K562 (cell line): Measurements from ENCODE around the gene SMIM36.

Experiments
- EZH2 ChIP-seq: IDR thresholded peaks from 2 replicates; pipeline ENCODE4 v1.6.1; 2012; ENCODE audit warnings: low read depth, mild to moderate bottlenecking, inconsistent platforms, low read length, borderline replicate concordance
- RFX7 ChIP-seq: fragments of 250-450 bp; sonication (Bioruptor Pico); IDR thresholded peaks from 2 replicates; pipeline ENCODE4 v1.5.1; 2021; ENCODE audit warnings: mild to moderate bottlenecking
- SP2 ChIP-seq: IDR thresholded peaks from 2 replicates; pipeline ENCODE4 v1.6.1; 2011; ENCODE audit warnings: mild to moderate bottlenecking, low read depth, low read length, moderate library complexity; ENCODE audit not compliant: poor library complexity, severe bottlenecking; ENCODE audit errors: extremely low read depth
- ZNF274 ChIP-seq: IDR thresholded peaks from 2 replicates; pipeline ENCODE4 v1.6.1; 2011; ENCODE audit warnings: low read depth, mild to moderate bottlenecking, low read length, moderate library complexity, borderline replicate concordance
- ZNF830 ChIP-seq: fragments of 250-450 bp; sonication (Bioruptor Pico); IDR thresholded peaks from 2 replicates; pipeline ENCODE4 v1.5.0; 2021; ENCODE audit warnings: mild to moderate bottlenecking
- TF ChIP-seq, protein P1 (sequence below): sonication (generic); formaldehyde crosslinking; IDR thresholded peaks from 2 replicates; pipeline ENCODE4 v1.9.0; 2022; ENCODE audit warnings: mild to moderate bottlenecking, missing genetic modification reagents
- TF ChIP-seq, protein P2 (sequence below), 3 experiments: IDR thresholded peaks in 2 of 3; conservative IDR thresholded peaks in 1 of 3; 2 replicates each; pipeline ENCODE4 v1.5.1; 2011 to 2012; ENCODE audit warnings: low read length in 3 of 3, mild to moderate bottlenecking in 3 of 3, control low read depth in 2 of 3, improper control_type of control experiment in 1 of 3, inconsistent platforms in 1 of 3, low read depth in 1 of 3, mixed read lengths in 1 of 3, moderate library complexity in 1 of 3; ENCODE audit not compliant: insufficient read depth in 2 of 3

- TF ChIP-seq, protein P1, sequence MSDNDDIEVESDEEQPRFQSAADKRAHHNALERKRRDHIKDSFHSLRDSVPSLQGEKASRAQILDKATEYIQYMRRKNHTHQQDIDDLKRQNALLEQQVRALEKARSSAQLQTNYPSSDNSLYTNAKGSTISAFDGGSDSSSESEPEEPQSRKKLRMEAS = no peak
- TF ChIP-seq SP2 = no peak
- TF ChIP-seq, protein P2, sequence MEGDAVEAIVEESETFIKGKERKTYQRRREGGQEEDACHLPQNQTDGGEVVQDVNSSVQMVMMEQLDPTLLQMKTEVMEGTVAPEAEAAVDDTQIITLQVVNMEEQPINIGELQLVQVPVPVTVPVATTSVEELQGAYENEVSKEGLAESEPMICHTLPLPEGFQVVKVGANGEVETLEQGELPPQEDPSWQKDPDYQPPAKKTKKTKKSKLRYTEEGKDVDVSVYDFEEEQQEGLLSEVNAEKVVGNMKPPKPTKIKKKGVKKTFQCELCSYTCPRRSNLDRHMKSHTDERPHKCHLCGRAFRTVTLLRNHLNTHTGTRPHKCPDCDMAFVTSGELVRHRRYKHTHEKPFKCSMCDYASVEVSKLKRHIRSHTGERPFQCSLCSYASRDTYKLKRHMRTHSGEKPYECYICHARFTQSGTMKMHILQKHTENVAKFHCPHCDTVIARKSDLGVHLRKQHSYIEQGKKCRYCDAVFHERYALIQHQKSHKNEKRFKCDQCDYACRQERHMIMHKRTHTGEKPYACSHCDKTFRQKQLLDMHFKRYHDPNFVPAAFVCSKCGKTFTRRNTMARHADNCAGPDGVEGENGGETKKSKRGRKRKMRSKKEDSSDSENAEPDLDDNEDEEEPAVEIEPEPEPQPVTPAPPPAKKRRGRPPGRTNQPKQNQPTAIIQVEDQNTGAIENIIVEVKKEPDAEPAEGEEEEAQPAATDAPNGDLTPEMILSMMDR (IDR thresholded peaks at IDR 0.05 in 2 of 3, conservative IDR thresholded peaks at IDR 0.05 in 1 of 3; ENCODE audit: insufficient read depth in 2 of 3, low read depth in 1 of 3, low read length in 3 of 3) = peak; percentile 77 to 92 (median 77)
- TF ChIP-seq ZNF274 = no peak
- TF ChIP-seq RFX7 (CRISPR knock-in tag) = no peak
- no peak for TF ChIP-seq EZH2
- no peak for TF ChIP-seq ZNF830 (CRISPR knock-in tag)
These were observed 2.8 kb upstream of the SMIM36 start for GRCh38 chr17:55513885-55514590.
